D721Med (cell line): ENCODE results near the gene CDCA3.
"Not testable (repeated sequence)": the region's sequence is repeated elsewhere in the genome, so short reads cannot be mapped to it uniquely, and the experiment has no call there.

Experiments
- DNase-seq: peaks from one replicate; pipeline ENCODE4 v3.0.0; 2011; ENCODE audit warnings: low spot score; ENCODE audit not compliant: insufficient read length
- FAIRE-seq: peaks from 2 replicates; lab custom pipeline; 2011; peaks lifted over from hg19 to GRCh38; lab: Jason Lieb, UNC
- TF ChIP-seq, protein P1 (sequence below): IDR thresholded peaks from 2 replicates; pipeline ENCODE4 v1.5.1; 2012; ENCODE audit warnings: mild to moderate bottlenecking, control low read depth; ENCODE audit not compliant: insufficient read depth; ENCODE audit errors: missing control alignments

CDCA3 gene

DNA sequence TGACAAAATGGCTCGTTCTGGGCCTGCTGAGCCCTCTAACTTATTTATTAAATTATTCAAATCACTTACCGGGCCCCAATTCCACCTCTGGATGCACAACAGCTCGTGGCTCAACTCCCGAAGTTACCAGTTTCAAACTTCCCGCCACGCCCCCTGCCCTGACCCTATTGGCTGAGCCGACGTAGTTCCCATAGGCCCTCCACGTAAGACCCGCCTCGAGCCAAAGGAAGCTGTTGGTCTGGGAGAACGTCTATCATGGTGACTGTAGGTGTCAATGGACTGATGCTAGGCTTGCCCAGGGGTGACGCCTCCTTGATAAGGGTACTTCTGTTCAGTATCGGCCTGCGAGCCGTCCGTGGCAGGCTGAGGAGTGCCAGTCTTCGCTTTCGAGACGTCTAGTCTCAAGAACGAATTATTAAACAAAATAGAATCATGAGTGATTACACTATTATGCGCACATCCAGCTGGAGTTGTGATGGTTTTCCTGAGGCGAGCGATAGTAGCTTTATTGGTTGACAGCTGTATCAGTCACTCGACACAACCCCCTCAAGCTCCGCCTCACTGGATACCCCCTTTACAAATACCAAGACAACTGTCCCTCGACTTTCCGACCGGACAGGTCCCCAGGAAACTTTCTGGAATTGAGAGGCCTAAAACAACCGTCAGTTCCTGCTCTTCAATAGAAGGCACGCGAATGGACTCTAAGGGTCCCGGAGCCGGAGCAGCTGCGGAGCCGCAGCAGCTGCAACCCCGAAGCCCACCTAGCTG, at the start of gene CDCA3:
TSS of gene CDCA3 (minus strand) at position 134 of the 768 bp plus-strand sequence. CDS start 334 bp downstream, outside the sequence.
- TF ChIP-seq, protein P1, sequence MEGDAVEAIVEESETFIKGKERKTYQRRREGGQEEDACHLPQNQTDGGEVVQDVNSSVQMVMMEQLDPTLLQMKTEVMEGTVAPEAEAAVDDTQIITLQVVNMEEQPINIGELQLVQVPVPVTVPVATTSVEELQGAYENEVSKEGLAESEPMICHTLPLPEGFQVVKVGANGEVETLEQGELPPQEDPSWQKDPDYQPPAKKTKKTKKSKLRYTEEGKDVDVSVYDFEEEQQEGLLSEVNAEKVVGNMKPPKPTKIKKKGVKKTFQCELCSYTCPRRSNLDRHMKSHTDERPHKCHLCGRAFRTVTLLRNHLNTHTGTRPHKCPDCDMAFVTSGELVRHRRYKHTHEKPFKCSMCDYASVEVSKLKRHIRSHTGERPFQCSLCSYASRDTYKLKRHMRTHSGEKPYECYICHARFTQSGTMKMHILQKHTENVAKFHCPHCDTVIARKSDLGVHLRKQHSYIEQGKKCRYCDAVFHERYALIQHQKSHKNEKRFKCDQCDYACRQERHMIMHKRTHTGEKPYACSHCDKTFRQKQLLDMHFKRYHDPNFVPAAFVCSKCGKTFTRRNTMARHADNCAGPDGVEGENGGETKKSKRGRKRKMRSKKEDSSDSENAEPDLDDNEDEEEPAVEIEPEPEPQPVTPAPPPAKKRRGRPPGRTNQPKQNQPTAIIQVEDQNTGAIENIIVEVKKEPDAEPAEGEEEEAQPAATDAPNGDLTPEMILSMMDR, result no peak
- DNase-seq (peak; percentile 94), FAIRE-seq (no peak)

DNA sequence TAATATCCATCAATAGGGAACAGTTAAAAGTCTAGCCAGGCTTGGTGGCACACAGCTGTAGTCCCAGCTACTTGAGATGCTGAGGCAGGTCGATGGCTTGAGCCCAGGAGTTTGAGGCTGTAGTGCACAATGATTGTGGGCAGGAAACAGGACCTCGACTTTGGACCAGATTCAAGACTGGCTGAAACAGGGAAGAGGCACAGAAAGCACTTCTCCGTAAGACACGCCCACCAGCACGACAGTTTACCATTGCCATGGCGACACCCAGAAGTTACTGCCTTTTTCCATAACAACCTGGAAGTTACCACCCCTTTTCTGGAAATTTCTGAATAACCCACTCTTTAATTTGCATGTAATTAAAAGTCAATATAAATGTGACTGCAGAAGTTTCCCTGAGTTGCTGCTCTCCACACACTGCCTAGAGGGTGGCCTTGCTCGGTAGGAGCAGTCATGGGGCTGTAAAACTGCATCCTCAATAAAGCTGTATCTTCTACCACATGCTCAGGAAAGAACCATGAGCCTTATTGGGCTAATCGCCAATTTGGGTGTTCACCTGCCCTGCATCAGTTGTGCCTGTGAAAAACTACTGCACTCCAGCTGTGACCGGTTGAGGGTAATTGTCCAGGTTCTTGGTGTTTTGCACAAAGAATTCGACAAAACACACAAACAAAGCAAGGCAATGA, 48.9 kb upstream of the CDCA3 start:
- no peak for DNase-seq

DNA sequence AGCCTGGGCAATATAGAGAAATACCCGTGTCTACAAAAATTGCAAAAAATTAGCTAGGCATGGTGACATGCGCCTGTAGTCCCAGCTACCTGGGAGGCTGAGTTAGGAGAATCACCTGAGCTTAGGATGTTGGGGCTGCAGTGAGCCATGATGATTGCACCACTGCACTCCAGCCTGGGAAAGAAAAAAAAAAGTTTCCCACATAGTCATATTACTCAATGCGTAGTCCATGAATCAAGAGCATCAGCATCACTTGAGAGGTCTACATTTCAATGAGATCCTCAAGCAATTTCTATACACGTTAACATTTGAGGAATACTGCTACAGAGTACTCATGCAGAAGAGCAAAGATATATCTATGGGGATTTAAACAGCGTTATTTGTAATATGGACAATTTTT, 48.3 kb upstream of the CDCA3 start:
- TF ChIP-seq, protein P1, result no peak
- FAIRE-seq, result no peak
- DNase-seq, result no peak

More for the DNA sequence above, 48.9 kb upstream of the CDCA3 start:
- no peak for FAIRE-seq
- TF ChIP-seq, protein P1, result no peak

DNA sequence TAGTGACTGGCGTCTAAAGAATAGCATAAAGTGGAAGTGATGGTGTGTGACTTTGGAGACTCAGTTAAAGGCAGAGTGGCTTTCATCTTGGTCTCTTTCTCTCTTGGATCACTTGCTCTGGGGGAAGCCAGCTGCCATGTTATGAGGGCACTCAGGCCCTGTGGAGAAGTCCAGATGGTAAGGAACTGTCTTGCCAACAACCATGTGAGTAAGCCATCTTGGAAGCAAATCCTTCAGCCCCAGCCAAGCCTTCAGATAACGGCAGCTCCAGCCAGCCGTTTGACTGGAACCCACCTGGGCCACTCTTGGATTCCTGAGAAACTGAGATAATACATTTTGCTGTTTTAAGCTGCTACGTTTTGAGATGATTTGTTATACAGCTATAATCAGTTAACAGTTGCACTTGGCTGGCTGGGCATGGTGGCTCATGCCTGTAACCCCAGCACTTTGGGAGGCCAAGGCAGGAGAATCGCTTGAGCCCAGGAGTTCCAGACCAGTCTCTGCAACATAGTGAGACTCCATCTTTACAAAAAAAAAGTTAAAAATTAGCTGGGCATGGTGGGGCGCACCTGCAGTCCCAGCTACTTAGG, 45.9 kb upstream of the CDCA3 start:
- TF ChIP-seq, protein P1, result no peak
- DNase-seq, result no peak
- no peak for FAIRE-seq

DNA sequence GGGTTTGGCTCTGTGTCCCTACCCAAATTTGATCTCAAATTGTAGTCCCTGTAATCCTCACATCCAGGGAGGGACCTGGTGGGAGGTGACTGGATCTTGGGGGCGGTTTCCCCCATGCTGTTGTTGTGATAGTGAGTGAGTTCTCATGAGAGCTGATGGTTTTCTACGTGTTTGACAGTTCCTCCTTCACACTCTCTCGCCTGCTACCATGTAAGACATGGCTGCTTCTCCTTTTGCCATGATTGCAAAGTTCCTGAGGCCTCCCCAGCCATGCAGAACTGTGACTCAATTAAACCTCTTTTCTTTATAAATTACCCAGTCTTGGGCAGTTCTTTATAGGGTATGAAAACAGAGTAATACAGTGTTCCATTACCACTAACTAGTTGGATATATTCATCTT, 43.2 kb upstream of the CDCA3 start:
- FAIRE-seq (no peak), DNase-seq (no peak)
- TF ChIP-seq, protein P1, result no peak

DNA sequence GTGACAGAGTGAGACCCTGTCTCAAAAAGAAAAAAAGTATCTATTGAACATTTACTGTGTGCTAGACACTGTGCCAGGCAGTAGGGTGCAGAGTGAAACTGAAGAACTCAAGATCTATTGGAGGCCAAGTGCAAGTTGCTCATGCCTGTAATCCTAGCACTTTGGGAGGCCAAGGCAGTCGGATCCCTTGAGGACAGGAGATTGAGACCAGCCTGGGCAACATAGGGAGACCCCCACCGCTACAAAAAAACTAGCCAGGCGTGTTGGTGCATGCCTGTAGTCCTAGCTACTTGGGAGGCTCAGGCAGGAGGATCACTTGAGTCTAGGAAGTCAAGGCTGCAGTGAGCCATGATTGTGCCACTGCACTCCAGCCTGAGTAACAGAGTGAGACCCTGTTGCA, 41.6 kb upstream of the CDCA3 start:
- not testable (repeated sequence) for DNase-seq, FAIRE-seq

DNA sequence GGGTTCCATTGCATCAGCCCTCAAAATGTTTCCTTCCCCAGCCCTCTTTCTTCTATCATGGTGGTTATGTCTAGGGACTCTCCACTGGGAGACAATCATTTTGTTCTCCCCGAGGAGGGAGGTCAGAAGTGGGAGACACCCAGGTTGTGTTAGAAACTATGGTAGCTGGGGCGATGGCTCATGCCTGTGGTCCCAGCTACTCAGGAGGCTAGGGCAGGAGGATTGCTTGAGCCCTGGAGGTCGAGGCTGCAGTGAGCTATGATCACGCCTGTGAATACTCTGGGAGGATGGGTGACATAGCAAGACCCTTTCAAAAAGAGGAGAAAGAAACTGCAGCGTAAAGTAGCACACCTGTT, 40.5 kb upstream of the CDCA3 start:
- no peak for FAIRE-seq
- DNase-seq, result no peak
- TF ChIP-seq, protein P1, result no peak
